Fibroblast of the conjunctiva (primary cell): ENCODE data around the gene GLP1R.

Experiments used
- DNase-seq: peaks from one replicate; pipeline ENCODE4 v3.0.0-alpha.2; 2010; ENCODE audit warnings: low read depth

GLP1R gene

DNA sequence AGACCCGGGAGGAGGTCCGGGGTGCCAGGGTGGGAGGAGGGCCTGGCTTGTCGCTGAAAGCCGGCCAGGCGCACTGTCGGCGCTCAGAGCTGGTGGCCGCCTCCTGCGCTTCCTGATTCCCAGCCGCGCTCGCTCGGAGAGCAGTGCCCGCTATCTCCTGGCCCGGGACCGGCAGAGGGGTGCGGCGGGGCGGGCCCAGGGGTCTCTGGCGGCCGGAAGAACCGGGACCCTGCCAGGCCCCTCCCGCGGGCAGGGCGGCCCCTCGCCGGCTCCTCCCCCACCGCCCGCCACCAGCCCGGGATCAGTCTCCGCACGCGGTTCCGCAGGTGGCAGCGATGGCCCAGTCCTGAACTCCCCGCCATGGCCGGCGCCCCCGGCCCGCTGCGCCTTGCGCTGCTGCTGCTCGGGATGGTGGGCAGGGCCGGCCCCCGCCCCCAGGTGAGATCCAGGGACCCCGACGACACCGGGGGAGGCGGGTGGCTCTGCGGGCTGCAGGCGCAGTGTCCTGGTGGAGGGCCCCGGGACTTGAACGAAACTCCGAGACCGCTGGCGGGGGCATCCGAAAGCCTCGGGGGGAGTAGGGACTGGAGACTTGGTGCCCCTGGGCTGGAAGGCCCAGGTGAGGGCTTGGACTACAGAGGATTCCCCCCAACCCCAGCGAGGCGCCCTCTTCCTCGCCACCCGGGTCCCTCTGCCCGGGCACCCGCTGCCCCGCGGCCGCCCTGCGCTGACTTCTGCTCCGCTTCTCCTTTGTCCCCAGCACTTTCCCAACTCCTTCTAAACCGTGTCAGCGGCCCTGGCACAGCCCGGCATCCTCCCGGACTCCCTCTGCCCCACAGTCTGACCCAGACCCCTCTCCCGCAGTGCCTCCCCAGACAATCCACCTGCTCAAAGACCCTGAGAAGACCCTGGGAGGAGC, at the start of gene GLP1R:
GLP1R (plus strand) TSS at position 301 of the 919 bp plus-strand sequence; CDS start at position 361, 60 bp downstream.
- DNase-seq: no peak

GRCh38 chr6:39003072-39003471, 45.5 kb upstream of the GLP1R start:
- DNase-seq: no peak

- no peak for DNase-seq
Observed at GRCh38 chr6:39003492-39003891, 45.1 kb upstream of the GLP1R start.

- no peak for DNase-seq
Observed at GRCh38 chr6:39004801-39005200, 43.8 kb upstream of the GLP1R start.

- no peak for DNase-seq
Observed at GRCh38 chr6:39005774-39006173, 42.8 kb upstream of the GLP1R start.

- DNase-seq: no peak
Observed at GRCh38 chr6:39007575-39007974, 41.0 kb upstream of the GLP1R start.

- no peak for DNase-seq
Observed at GRCh38 chr6:39008737-39009136, 39.8 kb upstream of the GLP1R start.

- no peak for DNase-seq
Observed at GRCh38 chr6:39009476-39009875, 39.1 kb upstream of the GLP1R start.

- DNase-seq: no peak
Observed at GRCh38 chr6:39016839-39017546, 31.6 kb upstream of the GLP1R start.

GRCh38 chr6:39017547-39017880, 31.1 kb upstream of the GLP1R start:
- DNase-seq: no peak

DNA sequence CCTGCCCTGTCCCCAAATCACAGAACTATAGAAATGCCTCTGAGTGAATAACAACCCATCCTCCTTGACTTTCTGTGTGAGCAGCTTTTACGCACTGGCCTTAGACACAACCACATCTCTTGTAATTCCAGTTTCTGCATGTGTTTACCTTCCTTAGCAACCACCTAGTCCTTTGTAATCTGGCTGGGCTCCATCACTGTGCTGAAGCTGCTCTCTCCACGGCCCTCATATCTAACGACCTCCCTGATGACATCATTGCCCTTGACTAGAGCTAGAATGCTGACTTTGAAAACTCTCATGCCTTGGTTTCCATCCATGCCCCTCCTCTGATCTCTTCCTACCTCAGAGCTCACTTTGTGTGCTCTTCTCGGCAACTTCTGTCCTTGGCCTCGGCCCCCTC, 30.5 kb upstream of the GLP1R start:
- no peak for DNase-seq

DNA sequence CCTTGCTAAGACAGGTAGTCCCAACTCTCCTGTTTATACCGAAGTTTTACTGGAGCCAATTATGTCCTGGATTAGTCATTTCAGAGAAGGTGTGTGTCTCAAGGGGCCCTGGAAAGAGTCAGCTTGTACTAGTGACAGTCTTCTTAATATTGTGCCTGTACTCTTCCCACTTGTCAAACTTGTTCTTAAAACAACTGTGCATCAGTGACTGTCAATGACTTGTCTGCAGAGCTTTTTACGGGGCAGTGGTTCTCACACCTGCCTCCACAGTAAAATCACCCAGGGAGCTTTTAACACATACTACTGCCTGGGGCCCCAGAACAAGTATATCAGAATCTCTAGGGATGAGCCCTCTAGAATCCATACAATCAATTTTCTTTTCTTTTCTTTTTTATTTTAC, 28.4 kb upstream of the GLP1R start:
- DNase-seq: no peak

DNA sequence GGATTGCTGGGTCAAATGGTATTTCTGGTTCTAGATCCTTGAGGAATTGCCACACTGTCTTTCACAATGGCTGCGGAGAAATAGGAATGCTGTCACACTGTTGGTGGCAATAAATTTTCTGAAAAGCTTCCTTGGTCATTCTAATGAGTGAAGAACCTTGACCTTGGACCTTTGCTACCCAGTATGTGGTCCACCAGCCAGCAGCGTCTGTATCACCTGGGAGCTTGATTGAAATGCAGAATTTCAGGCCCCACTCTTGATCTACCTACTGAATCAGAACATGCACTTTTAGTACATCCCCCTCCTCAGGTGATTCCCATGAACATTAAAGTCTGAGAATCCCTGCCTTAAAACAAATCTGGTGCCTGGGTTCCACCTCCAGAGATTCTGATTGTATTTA, 27.5 kb upstream of the GLP1R start:
- no peak for DNase-seq

DNA sequence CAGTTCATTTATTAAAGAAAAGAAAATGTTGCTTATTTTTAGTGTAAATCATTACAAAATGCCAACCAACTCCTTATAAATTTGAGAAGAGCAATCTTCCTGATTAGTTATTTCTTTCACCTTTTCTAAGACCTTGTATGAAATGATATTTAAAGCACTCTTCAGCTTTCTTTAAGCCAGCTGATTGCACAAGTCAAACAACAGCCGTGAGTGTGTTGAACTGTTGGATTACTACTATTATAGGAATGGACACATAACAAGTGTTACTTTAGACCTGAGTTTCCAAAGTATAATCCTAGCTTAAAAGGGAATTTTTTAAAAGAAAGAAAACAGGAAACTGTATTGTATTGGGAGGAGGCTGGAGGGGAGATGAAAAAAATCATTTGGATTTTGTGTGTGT, 26.8 kb upstream of the GLP1R start:
- DNase-seq: no peak

- no peak for DNase-seq
Observed at GRCh38 chr6:39026175-39026574, 22.4 kb upstream of the GLP1R start.

- DNase-seq: no peak
Observed at GRCh38 chr6:39029156-39030011, 19.2 kb upstream of the GLP1R start.

DNA sequence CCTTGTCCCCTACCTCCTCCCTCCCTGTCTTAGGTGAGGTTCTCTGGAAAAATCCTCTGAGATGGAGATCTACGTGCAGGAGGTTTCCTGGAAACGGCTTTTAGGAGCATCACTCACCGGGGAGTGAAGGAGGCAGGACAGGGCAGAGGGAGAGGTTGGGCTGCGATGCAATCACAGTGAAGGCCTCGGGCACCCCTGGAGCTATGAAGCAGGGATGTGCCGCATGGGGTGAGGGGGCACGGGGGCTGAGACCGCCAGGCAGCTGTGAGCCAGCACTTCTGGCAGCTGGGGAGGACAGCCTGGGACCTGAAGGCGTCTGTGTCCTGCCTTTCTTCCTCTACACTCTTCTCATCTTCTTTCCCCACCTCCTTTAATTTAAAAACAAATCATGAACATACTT, 12.9 kb upstream of the GLP1R start:
- no peak for DNase-seq

DNA sequence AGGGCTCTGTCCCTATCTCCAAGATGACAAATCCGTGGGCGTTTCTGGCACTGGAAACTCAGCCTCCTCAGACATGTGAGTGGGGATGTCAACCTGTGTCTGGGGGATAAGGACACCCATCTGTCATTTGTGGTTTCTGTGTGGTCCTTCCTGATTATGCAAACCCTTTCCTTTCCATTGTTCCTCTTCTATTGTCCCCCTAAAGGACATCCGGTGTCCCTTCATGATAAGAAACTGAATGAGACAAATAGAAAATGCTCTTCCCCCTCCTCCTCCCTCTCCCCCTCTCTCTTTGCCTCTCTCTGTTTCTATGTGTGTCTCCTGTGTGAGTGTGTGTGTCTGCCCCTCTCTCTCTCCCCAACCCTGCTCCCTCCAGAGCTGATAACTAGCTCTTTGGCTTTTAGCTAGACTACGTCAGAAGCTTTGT, 11.5 kb upstream of the GLP1R start:
- no peak for DNase-seq

DNA sequence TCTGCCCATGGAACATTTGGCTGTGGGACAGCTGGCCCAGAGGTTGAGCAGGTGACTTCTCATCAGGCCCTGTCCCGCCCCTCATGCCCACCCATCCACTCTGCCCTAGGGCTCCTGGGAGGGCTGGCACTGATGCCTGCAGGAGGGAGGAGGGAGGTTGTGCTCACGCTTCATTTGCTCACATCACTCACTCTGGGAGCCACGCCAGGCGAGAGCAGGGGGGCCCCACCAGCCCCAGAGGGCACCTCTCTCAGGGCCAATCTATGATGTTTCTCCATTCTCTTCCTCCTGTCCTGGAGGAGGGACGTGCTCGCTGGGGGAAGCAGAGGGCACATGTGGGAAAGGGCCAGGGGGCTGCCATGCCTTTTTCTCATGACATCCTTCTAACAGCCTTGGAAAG, 10.9 kb upstream of the GLP1R start:
- no peak for DNase-seq

- no peak for DNase-seq
Observed at GRCh38 chr6:39040080-39040673, 8.4 kb upstream of the GLP1R start.

DNA sequence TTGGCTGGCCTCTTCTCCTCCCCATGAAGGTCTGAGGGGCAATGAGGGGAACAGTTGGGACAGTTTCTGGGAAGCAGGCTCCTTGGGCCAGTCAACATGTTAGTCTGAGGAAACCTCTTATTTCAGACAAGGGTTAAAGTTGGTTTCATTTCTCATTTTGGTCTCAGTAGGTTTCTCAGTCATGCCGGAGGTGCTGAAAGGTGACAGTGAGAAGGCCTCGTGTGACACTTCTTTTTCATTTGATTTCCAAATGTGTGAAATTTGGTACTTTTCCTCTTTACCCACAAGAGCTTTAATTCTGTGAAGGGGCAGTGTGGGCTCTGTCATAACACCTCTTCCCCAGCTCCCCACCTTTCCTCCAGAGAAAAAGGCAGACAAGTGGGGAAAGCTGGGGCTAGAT, 7.5 kb upstream of the GLP1R start:
- DNase-seq: no peak

- no peak for DNase-seq
Observed at GRCh38 chr6:39043776-39044175, 4.8 kb upstream of the GLP1R start.
